ENCODE measurements around the gene TSPAN9. TPM values are rescaled to one million over a fixed set of nuclear protein-coding genes. Genes with fewer than 3 reads are reported as not detected.

Gene TSPAN9
- polyA plus RNA-seq, 3 donors: 0.15 to 0.34 (median 0.25) TPM

DNA sequence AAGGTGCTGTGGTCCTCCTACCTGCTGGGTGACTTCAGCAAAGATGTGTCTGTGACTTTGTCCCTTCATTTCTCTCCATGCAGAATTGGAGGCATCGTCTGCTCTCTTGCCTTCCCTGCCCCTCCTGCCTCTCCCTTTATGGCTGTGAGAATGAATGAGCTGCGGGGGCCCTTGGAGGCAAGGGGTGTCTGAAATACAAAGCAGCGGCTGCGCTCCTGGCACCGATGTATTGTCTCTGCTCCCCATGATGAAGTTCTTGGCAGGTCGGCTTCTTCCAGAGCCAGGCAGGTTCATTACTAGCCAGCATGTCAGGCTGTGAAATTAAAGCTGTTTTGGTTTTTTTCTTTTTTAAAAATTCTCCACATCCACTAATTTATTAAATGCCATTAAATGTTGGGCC, 194.5 kb downstream of the TSPAN9 start:
- H3K4me1 ChIP-seq (ENCODE audit: control insufficient read depth in 1 of 2, insufficient read depth in 2 of 2, low read length in 2 of 2): no peaks in the 10 kb centered on the region
- TF ChIP-seq, protein P1, sequence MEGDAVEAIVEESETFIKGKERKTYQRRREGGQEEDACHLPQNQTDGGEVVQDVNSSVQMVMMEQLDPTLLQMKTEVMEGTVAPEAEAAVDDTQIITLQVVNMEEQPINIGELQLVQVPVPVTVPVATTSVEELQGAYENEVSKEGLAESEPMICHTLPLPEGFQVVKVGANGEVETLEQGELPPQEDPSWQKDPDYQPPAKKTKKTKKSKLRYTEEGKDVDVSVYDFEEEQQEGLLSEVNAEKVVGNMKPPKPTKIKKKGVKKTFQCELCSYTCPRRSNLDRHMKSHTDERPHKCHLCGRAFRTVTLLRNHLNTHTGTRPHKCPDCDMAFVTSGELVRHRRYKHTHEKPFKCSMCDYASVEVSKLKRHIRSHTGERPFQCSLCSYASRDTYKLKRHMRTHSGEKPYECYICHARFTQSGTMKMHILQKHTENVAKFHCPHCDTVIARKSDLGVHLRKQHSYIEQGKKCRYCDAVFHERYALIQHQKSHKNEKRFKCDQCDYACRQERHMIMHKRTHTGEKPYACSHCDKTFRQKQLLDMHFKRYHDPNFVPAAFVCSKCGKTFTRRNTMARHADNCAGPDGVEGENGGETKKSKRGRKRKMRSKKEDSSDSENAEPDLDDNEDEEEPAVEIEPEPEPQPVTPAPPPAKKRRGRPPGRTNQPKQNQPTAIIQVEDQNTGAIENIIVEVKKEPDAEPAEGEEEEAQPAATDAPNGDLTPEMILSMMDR (IDR thresholded peaks at IDR 0.05): no peak
- Mint-ChIP-seq H3K4me3 (no peak overlapping the region), H3K36me3 (no peaks in the 10 kb centered on the region), H3K27me3 (ENCODE audit: low read depth in 3 of 3) (peaks cover 12 to 51% (median 32%) of the 10 kb centered on the region in 3 donors), H3K27ac (no peak overlapping the region), H3K4me1 (peaks cover 2% of the 10 kb centered on the region), H3K9me3 (peaks cover 0 to 3% (median 0%) of the 10 kb centered on the region in 7 donors)
- H3K79me2 ChIP-seq (ENCODE audit: insufficient read depth, low read length): no peaks in the 10 kb centered on the region
- H3K4me3 ChIP-seq (replicated peaks in 1 of 3; ENCODE audit: low read depth in 2 of 3, low read length in 3 of 3): no peak overlapping the region
- no peaks in the 10 kb centered on the region for H3K9me3 ChIP-seq (replicated peaks in 1 of 2; ENCODE audit: control insufficient read depth in 1 of 2, insufficient read depth in 1 of 2, low read length in 2 of 2)
- no peak overlapping the region for H3K9ac ChIP-seq (ENCODE audit: insufficient read depth, low read length, poor library complexity, severe bottlenecking)
- no peaks in the 10 kb centered on the region for H4K20me1 ChIP-seq (ENCODE audit: insufficient read depth, low read length)
- no peak overlapping the region for H2AFZ ChIP-seq (ENCODE audit: insufficient read depth, low read depth, low read length, poor library complexity, severe bottlenecking)
- 100% methylated on average over 3 of the region's 6 CpGs for WGBS (ENCODE audit: insufficient coverage)
- DNase-seq: no peak
- H3K27ac ChIP-seq (ENCODE audit: low read depth in 1 of 2, low read length in 2 of 2): no peak overlapping the region
- intact Hi-C loops (cut with micrococcal nuclease): loop anchor here in 1 of 2 donors (2.0 kb wide), 1 partner anchor 137 kb away; no protein-coding TSS in a partner anchor
- peaks cover 0 to 14% of the 10 kb centered on the region in 2 donors for H3K27me3 ChIP-seq (ENCODE audit: control insufficient read depth in 2 of 2, insufficient read depth in 2 of 2, low read length in 2 of 2)
- no peak overlapping the region for H3K4me2 ChIP-seq (replicated peaks; ENCODE audit: extremely low read depth, low read length, poor library complexity, severe bottlenecking)
- H3K36me3 ChIP-seq (replicated peaks in 1 of 2; ENCODE audit: control insufficient read depth in 1 of 2, insufficient read depth in 2 of 2, low read length in 2 of 2): no peaks in the 10 kb centered on the region

DNA sequence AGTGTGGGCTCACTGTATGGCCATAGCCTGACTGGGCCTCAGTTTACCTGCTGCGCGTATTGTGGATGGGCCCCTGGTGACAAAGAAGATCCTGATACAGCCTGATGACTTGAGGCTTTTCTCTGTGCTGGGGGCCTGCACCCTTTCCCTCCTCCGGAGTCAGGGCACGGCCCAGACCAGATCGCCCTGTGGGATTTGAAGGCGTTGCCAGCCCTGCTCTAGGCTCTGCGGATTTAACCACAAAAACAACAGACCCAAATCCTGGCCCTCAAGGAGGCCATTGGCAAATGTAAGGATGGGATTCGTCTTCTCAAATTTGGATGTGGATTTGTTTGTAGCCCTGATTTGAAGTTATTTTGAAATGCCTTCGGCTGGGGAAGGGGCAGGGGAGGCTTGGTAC, 195.8 kb downstream of the TSPAN9 start:
- peaks cover 16 to 46% (median 41%) of the 10 kb centered on the region in 3 donors for H3K27me3 Mint-ChIP-seq (ENCODE audit: low read depth in 3 of 3)
- no peak overlapping the region for H3K4me3 Mint-ChIP-seq

More for the DNA sequence above, 195.8 kb downstream of the TSPAN9 start:
- intact Hi-C loops (cut with micrococcal nuclease): loop anchor here in 1 of 2 donors (2.0 kb wide), 1 partner anchor 138 kb away; no protein-coding TSS in a partner anchor
- Histone ChIP-seq H3K4me1 (ENCODE audit: control insufficient read depth in 1 of 2, insufficient read depth in 2 of 2, low read length in 2 of 2) (no peaks in the 10 kb centered on the region), H3K4me2 (replicated peaks; ENCODE audit: extremely low read depth, low read length, poor library complexity, severe bottlenecking) (no peak overlapping the region), H3K36me3 (replicated peaks in 1 of 2; ENCODE audit: control insufficient read depth in 1 of 2, insufficient read depth in 2 of 2, low read length in 2 of 2) (no peaks in the 10 kb centered on the region), H4K20me1 (ENCODE audit: insufficient read depth, low read length) (no peaks in the 10 kb centered on the region), H3K9ac (ENCODE audit: insufficient read depth, low read length, poor library complexity, severe bottlenecking) (no peak overlapping the region), H3K4me3 (replicated peaks in 1 of 3; ENCODE audit: low read depth in 2 of 3, low read length in 3 of 3) (no peak overlapping the region), H2AFZ (ENCODE audit: insufficient read depth, low read depth, low read length, poor library complexity, severe bottlenecking) (no peak overlapping the region), H3K79me2 (ENCODE audit: insufficient read depth, low read length) (no peaks in the 10 kb centered on the region), H3K27me3 (ENCODE audit: control insufficient read depth in 2 of 2, insufficient read depth in 2 of 2, low read length in 2 of 2) (peaks cover 0 to 9% of the 10 kb centered on the region in 2 donors), H3K9me3 (replicated peaks in 1 of 2; ENCODE audit: control insufficient read depth in 1 of 2, insufficient read depth in 1 of 2, low read length in 2 of 2) (no peaks in the 10 kb centered on the region), H3K27ac (ENCODE audit: low read depth in 1 of 2, low read length in 2 of 2) (no peak overlapping the region)
- peaks cover 0 to 3% (median 0%) of the 10 kb centered on the region in 7 donors for H3K9me3 Mint-ChIP-seq
- no peak for DNase-seq
- H3K27ac Mint-ChIP-seq: no peak overlapping the region
- TF ChIP-seq, protein P1 (IDR thresholded peaks at IDR 0.05): no peak
- no peaks in the 10 kb centered on the region for H3K36me3 Mint-ChIP-seq
- 96% methylated on average over 4 of the region's 9 CpGs for WGBS (ENCODE audit: insufficient coverage)
- H3K4me1 Mint-ChIP-seq: peaks cover 2% of the 10 kb centered on the region
